NK-92 treated with Interleukin-12 subunit alpha and Interleukin-12 subunit beta, amount 100 ng/mL, for 24 hours (cell line): ENCODE measurements around the gene SLC46A2.

Experiments used
- DNase-seq: peaks from one replicate; lab custom pipeline; 2025; lab: John Stamatoyannopoulos, UW

SLC46A2 gene, protein sequence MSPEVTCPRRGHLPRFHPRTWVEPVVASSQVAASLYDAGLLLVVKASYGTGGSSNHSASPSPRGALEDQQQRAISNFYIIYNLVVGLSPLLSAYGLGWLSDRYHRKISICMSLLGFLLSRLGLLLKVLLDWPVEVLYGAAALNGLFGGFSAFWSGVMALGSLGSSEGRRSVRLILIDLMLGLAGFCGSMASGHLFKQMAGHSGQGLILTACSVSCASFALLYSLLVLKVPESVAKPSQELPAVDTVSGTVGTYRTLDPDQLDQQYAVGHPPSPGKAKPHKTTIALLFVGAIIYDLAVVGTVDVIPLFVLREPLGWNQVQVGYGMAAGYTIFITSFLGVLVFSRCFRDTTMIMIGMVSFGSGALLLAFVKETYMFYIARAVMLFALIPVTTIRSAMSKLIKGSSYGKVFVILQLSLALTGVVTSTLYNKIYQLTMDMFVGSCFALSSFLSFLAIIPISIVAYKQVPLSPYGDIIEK

DNA sequence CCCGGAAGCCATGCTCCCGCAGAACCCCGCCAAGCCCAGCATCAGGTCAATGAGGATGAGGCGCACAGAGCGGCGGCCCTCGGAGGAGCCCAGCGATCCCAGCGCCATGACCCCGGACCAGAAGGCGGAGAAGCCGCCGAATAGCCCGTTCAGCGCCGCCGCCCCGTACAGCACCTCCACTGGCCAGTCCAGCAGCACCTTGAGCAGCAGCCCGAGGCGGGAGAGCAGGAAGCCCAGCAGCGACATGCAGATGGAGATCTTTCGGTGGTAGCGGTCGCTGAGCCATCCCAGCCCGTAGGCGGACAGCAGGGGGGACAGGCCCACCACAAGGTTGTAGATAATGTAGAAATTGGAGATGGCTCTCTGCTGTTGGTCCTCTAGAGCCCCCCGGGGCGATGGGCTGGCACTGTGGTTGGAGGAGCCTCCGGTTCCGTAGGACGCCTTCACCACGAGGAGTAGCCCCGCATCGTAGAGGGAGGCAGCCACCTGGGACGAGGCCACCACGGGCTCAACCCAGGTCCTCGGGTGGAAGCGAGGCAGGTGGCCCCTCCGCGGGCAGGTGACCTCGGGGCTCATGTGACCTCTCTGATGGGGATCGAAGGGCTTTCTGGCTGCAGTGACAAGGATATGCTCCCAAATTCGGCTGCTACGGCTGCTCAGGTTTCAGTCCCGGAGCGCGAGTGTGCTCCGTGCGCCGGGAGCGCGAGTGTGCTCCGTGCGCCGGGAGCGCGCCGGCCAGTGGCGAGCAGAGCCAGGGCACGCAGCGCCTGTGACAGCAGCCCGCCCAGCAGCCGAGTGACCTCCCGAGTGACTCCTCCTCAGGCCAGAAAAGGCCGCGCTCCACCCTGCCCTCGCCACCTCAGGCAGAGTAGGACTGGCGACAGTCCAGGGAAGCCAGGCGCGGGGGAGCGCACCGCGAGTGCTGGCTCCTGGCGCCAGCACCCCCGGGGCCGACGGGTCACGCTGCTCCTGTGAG lies at the start of gene SLC46A2:
SLC46A2 (minus strand) TSS at position 771 of the 976 bp plus-strand sequence; CDS start at position 576, 195 bp downstream.
- DNase-seq: no peak

GRCh38 chr9:112939418-112939817 lies 48.7 kb upstream of the SLC46A2 start:
- no peak for DNase-seq

GRCh38 chr9:112933696-112934095 lies 43.0 kb upstream of the SLC46A2 start:
- DNase-seq: no peak

DNA sequence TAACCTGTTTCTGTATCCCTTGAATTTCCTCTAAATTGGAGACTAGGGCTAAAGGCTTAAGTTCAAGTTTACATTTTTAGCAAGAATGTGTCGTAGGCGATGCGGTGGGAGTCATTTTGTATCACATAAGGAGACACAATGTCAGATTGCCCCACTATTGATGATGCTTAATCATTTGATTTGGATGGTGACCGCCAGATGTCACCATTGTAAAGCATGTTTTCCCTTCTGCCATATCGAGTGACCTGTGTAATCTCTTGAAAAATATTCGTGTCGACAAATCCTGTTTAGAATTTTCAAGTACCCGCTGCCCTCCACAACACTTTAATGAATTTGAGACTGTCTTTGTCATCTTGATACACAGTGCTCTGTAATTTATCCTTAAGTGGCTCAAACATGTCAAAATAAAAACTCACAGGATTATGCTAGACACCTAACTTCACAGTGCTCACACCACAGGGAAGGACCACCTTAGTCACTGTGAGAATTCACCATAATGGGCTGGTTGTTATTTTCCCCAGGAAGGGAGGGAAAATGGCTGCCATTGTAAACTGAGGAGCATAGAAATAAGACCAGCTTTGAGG lies 34.5 kb upstream of the SLC46A2 start:
- DNase-seq: no peak

DNA sequence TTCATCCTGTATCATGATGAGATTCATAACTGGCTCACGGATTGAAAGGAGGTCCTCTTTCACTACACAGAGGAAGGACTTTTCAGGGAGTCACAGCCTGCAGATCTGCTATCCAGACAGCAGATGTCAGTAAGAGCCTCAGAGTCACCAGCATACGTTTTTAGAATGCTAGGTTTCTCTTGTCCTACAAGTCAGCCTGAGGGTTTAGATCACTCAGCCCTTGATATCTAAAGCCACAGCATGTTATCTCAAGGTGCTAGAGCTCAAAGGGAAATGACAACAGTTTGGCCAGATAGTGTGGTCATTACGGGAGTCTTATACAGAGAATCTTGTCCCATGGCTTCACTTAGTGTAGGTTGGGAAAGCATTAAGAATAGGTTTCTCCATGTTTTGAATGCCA lies 30.9 kb upstream of the SLC46A2 start:
- no peak for DNase-seq

GRCh38 chr9:112917987-112918362 lies 27.3 kb upstream of the SLC46A2 start:
- DNase-seq: no peak

- DNase-seq: no peak
Observed at GRCh38 chr9:112917047-112917986, 26.6 kb upstream of the SLC46A2 start.

DNA sequence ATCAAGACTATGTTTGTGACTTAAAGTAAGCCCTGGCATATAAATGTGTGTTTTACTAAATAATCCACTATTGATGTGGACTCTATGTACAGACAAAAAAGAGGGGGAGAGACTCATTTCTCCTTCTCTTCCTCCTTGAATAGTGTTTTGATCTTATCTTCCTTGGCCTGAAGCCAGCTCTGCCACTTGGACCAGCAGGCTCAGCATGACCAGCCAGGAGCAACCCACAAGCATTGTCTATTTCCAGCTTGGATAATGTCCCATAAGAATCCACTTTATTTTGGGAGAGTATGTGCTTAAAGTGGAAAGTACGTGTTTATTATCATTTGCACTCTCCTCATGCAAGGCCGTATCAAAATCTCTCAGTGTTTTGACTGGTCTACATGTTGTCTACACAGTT lies 23.8 kb upstream of the SLC46A2 start:
- no peak for DNase-seq

DNA sequence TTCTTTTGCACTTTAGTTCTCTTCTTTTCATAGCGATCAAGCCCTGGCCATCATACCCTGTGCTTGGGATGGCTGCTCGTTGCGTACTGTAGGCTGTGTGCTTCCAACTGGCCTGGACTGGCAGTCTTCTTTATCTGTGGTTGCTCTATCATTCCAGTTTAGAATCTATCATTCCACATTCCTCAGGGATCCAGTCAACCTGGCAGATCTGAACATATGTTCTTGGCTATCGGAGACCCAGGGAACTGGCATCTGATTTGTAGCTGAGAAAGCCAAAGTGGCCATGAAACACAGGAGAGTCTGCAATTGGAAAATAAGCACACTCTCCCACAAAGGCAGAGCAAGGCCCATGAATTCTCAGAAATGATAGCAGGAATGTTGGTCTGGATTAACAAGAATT lies 22.6 kb upstream of the SLC46A2 start:
- no peak for DNase-seq

DNA sequence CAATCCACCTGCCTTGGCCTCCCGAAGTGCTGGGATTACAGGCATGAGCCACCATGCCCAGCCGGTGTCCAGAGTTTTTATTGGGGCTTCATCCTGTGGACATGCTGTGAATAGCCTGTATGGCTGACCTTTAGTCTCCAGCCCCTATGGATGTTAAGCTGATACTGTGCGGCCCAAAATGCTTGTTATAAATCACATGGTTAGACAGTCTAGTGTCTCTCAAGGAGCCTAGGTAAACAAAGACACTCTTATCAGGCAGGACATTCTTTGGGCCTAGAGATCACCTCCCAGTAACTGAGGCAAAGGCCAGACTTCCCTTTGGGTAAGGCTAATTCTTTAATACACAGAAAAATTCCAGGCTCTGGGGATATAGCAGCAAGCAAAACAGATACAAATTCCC lies 22.0 kb upstream of the SLC46A2 start:
- DNase-seq: no peak

- DNase-seq: no peak
Observed at GRCh38 chr9:112911736-112912135, 21.1 kb upstream of the SLC46A2 start.

- DNase-seq: no peak
Observed at GRCh38 chr9:112905084-112905483, 14.4 kb upstream of the SLC46A2 start.

- no peak for DNase-seq
Observed at GRCh38 chr9:112900901-112901300, 10.2 kb upstream of the SLC46A2 start.

DNA sequence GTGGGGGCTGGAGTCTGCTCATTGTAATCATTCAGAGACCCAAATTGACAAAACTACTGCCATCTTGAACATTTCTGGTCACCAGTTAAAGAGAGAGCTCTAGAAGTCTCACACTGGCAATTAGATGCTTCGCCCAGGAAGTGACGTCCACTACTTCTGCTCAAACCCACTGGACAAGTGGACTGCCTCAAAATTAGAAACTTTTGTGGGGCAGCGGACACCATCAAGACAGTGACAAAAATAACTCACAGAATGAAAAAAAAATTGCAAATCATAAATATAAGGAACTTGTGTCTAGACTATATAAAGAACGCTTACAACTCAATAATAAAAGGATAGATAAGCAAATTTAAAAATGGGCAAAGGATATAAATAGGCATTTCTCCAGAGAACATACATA lies 9.8 kb upstream of the SLC46A2 start:
- DNase-seq: no peak

GRCh38 chr9:112898872-112899311 lies 8.2 kb upstream of the SLC46A2 start:
- DNase-seq: no peak

GRCh38 chr9:112896131-112896530 lies 5.5 kb upstream of the SLC46A2 start:
- DNase-seq: no peak

GRCh38 chr9:112894699-112895098 lies 4.0 kb upstream of the SLC46A2 start:
- DNase-seq: no peak

- no peak for DNase-seq
Observed at GRCh38 chr9:112894041-112894440, 3.4 kb upstream of the SLC46A2 start.

DNA sequence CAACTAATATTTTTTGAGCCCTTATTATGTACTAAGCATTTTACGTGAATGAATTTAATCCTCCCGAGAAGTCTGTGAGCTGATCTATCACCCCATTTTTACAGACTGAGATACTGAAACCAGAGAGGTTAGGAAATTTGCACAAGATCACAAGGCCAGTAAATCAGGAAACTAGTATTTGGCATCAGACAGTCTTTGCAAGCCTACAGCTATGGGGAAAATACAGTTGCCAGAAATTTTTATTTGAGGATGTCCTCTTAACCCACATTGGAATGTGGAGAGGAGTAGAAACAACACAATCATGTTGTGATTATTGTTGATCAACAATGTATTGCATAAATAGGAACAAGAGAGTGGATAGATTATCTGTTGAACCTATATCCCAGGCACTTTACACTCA lies 2.3 kb upstream of the SLC46A2 start:
- DNase-seq: no peak

GRCh38 chr9:112891521-112891920 lies 845 bp upstream of the SLC46A2 start:
- no peak for DNase-seq

DNA sequence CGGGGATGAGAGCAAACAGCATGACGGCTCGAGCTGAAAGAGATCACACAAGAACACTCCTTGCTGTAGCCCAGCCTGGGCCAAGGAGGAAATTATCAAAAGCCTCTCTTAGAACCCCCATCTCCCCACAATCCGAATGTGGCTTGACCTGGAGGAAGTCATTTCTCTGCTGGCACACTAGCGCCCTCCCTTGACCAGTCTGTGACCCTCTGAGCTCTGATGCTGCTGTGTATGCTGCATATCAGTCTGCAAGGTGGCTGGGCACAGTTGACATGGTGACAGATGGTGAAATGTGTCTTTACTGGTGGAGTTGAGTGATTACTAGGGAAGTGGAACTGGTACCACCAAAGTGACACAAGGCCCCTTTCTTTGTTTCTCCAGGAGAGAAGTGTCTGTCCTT lies 3.3 kb downstream of the SLC46A2 start:
- DNase-seq: no peak
